Left ventricle myocardium inferior (tissue), 1 donor: Measurements from ENCODE around the gene TMEM30B. TPM values are rescaled to one million over a fixed set of nuclear protein-coding genes. Genes with fewer than 3 reads are reported as not detected.

Experiments used
- DNase-seq: peaks from one replicate; pipeline ENCODE4 v3.0.0-alpha.2; 2020
- H3K27ac ChIP-seq: fragments of 200-600 bp; replicated peaks from 2 replicates; pipeline ENCODE4 v1.8.0; 2021
- H3K27me3 ChIP-seq: fragments of 200-600 bp; 2 replicates; pipeline ENCODE4 v1.8.0; 2021; ENCODE audit warnings: low read depth
- H3K36me3 ChIP-seq: fragments of 200-600 bp; 2 replicates; pipeline ENCODE4 v1.8.0; 2021
- H3K4me1 ChIP-seq: fragments of 200-600 bp; 2 replicates; pipeline ENCODE4 v1.8.0; 2021
- H3K4me3 ChIP-seq: fragments of 200-600 bp; 2 replicates; pipeline ENCODE4 v1.8.0; 2021; ENCODE audit warnings: mild to moderate bottlenecking, moderate library complexity
- H3K9me3 ChIP-seq: fragments of 200-600 bp; replicated peaks from 2 replicates; pipeline ENCODE4 v1.8.0; 2021
- intact Hi-C: fragments of 100-400 bp; cut with micrococcal nuclease; formaldehyde crosslinking; loops from one replicate; pipeline ENCODE4 v1.11.0; 2022
- total RNA-seq: library from RNA; stranded (reverse); fragmentation: NEBNext Ultra II Directional; extraction: Animal tissue kit (Norgen Biotek cat#: 25700); gene quantifications from one replicate; pipeline ENCODE4 v1.2.1, GENCODE V29; 2021
- TF ChIP-seq, protein P1 (sequence below): fragments of 200-600 bp; IDR thresholded peaks from 2 replicates; pipeline ENCODE4 v1.8.0; 2021; ENCODE audit warnings: antibody characterized with exemption, mild to moderate bottlenecking, borderline replicate concordance
- donor health status: DM: no; HTN: yes; CAD: no; lungs with severe emphysema.

Gene TMEM30B
- total RNA-seq, 1 donor from 2014 or later, result 0.22 TPM

DNA sequence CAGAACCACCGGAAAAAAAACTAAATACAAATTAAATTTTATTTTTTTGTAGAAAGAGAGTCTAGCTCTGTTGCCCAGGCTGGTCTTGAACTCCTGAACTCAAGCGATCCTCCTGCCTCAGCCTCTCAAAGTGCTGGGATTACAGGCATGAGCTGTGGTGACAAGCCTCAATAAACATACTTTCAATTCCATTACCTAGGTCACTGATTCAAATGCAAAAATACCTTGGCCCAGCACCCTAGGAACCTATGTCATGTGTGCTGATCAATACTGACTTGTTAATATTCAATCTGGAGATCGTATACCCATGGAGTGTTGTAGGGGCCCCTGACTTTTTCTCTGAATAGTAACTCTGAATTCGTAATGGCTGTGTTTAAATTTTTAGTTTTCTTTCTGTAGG lies 7.1 kb upstream of the TMEM30B start:
- no peaks in the 10 kb centered on the region for H3K27me3 ChIP-seq
- no peak overlapping the region for H3K4me3 ChIP-seq
- H3K27ac ChIP-seq, result no peak overlapping the region
- H3K9me3 ChIP-seq, result no peaks in the 10 kb centered on the region
- TF ChIP-seq, protein P1, sequence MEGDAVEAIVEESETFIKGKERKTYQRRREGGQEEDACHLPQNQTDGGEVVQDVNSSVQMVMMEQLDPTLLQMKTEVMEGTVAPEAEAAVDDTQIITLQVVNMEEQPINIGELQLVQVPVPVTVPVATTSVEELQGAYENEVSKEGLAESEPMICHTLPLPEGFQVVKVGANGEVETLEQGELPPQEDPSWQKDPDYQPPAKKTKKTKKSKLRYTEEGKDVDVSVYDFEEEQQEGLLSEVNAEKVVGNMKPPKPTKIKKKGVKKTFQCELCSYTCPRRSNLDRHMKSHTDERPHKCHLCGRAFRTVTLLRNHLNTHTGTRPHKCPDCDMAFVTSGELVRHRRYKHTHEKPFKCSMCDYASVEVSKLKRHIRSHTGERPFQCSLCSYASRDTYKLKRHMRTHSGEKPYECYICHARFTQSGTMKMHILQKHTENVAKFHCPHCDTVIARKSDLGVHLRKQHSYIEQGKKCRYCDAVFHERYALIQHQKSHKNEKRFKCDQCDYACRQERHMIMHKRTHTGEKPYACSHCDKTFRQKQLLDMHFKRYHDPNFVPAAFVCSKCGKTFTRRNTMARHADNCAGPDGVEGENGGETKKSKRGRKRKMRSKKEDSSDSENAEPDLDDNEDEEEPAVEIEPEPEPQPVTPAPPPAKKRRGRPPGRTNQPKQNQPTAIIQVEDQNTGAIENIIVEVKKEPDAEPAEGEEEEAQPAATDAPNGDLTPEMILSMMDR, result no peak
- DNase-seq, result no peak
- no peaks in the 10 kb centered on the region for H3K36me3 ChIP-seq
- intact Hi-C loops, result no loop called here
- peaks cover 7% of the 10 kb centered on the region for H3K4me1 ChIP-seq

DNA sequence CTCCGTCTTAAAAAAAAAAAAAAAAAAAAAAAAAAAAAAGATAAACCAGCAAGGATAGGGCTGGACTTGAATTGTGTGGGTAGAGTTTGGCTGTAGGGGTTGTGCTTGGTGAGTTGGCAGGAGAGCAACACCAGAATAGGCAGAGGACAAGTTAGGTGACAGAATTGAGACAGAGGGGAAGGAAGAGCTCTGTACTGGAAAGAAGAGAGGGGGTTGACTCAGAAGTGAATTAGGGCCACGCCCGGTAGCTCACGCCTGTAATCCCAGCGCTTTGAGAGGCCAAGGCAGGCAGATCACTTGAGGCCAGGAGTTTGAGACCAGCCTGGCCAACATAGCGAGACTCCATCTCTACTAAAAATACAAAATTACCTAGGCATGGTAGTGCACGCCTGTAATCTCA lies 6.1 kb upstream of the TMEM30B start:
- Histone ChIP-seq H3K27ac (no peak overlapping the region), H3K36me3 (no peaks in the 10 kb centered on the region), H3K4me3 (no peak overlapping the region), H3K27me3 (no peaks in the 10 kb centered on the region), H3K9me3 (no peaks in the 10 kb centered on the region), H3K4me1 (peaks cover 7% of the 10 kb centered on the region)
- no peak for DNase-seq
- intact Hi-C loops, result no loop called here
- TF ChIP-seq, protein P1, result no peak

DNA sequence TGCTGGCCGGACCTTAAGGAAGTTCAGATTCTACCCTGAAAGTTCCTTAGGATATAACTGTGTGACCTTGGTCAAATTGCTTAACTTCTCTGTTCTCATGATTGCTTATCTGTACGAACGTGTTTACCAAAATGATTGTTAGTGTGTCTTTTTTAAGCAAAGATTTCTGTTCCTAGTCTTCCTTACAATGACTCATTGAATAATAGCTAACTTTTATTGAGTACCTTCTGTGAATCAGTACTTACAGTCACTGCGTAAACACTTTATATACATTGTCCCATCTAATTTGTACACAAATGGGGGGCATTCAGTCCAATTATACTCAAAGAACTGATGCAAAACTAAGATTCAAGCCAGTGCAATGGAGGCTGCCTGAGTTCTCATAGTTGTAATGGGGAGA lies 4.2 kb upstream of the TMEM30B start:
- intact Hi-C loops, result no loop called here
- TF ChIP-seq, protein P1, result no peak
- Histone ChIP-seq H3K27me3 (peaks cover 13% of the 10 kb centered on the region), H3K4me3 (no peak overlapping the region), H3K36me3 (no peaks in the 10 kb centered on the region), H3K4me1 (peaks cover 20% of the 10 kb centered on the region), H3K9me3 (no peaks in the 10 kb centered on the region), H3K27ac (no peak overlapping the region)
- DNase-seq, result no peak

DNA sequence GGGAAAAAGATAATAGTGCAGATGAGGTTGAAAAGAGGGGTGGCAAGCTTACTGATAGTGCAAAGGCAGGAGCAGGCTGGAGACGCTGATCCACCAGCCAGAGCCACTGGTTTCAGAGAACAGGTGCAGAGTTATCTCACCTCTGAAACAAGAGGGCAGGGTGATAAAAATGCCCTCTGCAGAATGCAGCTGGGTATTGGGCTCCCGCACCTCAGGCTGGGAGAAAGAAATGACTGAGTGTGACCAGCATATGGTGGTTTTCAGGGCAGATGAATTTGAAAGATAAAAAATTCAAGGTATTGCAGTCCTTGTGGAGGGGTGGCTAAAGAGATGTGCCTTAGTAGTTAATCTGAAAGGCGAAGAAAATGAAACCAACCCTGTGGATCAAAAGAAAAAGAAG lies 2.9 kb upstream of the TMEM30B start:
- Histone ChIP-seq H3K4me1 (peaks cover 25% of the 10 kb centered on the region), H3K27me3 (peaks cover 26% of the 10 kb centered on the region), H3K9me3 (no peaks in the 10 kb centered on the region), H3K36me3 (no peaks in the 10 kb centered on the region), H3K4me3 (no peak overlapping the region), H3K27ac (no peak overlapping the region)
- TF ChIP-seq, protein P1, result no peak
- no peak for DNase-seq
- intact Hi-C loops, result no loop called here

DNA sequence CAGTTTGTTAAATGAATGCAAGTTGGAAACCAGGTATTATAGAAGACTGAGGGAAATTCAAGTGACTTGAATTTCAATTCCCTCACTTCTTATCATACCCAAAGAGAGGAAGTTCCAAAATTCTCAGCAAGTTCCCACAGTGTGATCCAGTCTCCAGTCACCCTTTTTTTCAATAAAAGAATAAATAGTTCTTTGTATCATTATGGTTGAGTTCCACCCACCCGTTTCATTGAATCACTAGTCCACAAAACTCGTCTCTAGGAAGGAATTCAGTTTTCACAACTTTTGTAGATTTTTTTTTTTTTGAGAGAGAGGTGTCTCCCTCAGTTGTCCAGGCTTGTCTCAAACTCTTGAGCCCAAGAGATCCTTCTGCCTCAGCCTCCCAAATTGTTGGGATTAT lies 1.6 kb upstream of the TMEM30B start:
- intact Hi-C loops, result no loop called here
- TF ChIP-seq, protein P1, result no peak
- no peak for DNase-seq
- Histone ChIP-seq H3K36me3 (no peaks in the 10 kb centered on the region), H3K27ac (no peak overlapping the region), H3K27me3 (peaks cover 35% of the 10 kb centered on the region), H3K4me3 (no peak overlapping the region), H3K9me3 (no peaks in the 10 kb centered on the region), H3K4me1 (peaks cover 25% of the 10 kb centered on the region)

DNA sequence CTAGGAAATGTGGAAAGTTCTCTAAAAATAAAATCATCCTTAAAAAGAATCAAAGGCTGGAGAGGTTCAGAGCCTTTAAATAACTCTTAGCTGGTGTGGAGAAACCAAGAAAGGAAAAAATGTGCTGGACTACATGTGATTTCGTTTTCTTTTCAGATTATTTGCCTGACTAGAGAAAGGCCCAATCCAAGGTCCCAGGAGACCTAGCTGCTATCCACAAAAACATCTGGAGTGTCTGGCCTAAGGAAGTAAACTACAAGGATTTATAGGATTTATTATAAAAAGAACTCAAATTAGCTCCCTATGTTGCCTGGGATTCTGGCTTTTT lies 774 bp upstream of the TMEM30B start:
- DNase-seq, result no peak
- TF ChIP-seq, protein P1, result no peak
- H3K4me3 ChIP-seq, result peak overlapping the region; percentile 73
- no peak overlapping the region for H3K27ac ChIP-seq
- intact Hi-C loops, result no loop called here
- peaks cover 38% of the 10 kb centered on the region for H3K27me3 ChIP-seq
- no peaks in the 10 kb centered on the region for H3K9me3 ChIP-seq
- peaks cover 25% of the 10 kb centered on the region for H3K4me1 ChIP-seq
- H3K36me3 ChIP-seq, result no peaks in the 10 kb centered on the region
